DOHH2 (cell line): ENCODE data around the gene PALLD.

ENCODE experiments used
- CTCF ChIP-seq: fragments of 200-600 bp; sonication (generic); IDR thresholded peaks from one replicate; pipeline ENCODE4 v1.5.1; 2014; ENCODE audit warnings: antibody characterized with exemption, mild to moderate bottlenecking, low read depth, low read length; ENCODE audit not compliant: poor library complexity, severe bottlenecking
- EZH2phosphoT487 ChIP-seq: fragments of 200-600 bp; sonication (generic); IDR thresholded peaks from 2 replicates; pipeline ENCODE4 v1.6.1; 2017; ENCODE audit warnings: borderline replicate concordance, mild to moderate bottlenecking, antibody characterized with exemption, low read length, moderate library complexity, mixed read lengths

GRCh38 chr4:168852387-168852786 lies 355.5 kb downstream of the PALLD start:
- no peak for TF ChIP-seq CTCF
- TF ChIP-seq EZH2phosphoT487 = no peak
